ENCODE measurements around the gene CRHBP.
"Not testable (repeated sequence)": the region's sequence is repeated elsewhere in the genome, so short reads cannot be mapped to it uniquely, and the experiment has no call there.

DNA sequence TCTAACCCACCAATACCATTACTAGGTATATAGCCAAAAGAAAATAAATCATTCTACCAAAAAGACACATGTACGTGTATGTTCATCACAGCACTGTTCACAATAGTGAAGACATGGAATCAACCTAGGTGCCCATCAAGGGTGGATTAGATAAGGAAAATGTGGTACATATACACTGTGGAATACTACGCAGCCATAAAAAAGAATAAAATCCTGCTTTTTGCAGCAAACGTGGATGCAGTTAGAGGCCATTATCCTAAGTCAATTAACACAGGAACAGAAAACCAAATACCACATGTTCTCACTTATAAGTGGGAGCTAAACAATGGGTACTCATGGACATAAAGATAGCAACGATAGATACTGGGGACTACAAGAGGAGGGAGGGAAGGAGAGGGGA, 45.4 kb downstream of the CRHBP start:
- not testable (repeated sequence) for TF ChIP-seq POLR2A (IDR thresholded peaks at IDR 0.05; ENCODE audit: low read depth, low read length); CTCF (IDR thresholded peaks at IDR 0.05; ENCODE audit: extremely low read depth in 1 of 2, insufficient read depth in 1 of 2, low read depth in 1 of 2, low read length in 2 of 2)
